ENCODE results near the gene VSNL1. TPM values are rescaled to one million over a fixed set of nuclear protein-coding genes. Genes with fewer than 3 reads are reported as not detected.
A peak's percentile ranks its signal among the peaks of the same experiment; 100 is the strongest.

The VSNL1 gene
- total and polyA plus RNA-seq, 7 donors: 0.27 to 5.1 (median 1.1) TPM; not detected in 2

DNA sequence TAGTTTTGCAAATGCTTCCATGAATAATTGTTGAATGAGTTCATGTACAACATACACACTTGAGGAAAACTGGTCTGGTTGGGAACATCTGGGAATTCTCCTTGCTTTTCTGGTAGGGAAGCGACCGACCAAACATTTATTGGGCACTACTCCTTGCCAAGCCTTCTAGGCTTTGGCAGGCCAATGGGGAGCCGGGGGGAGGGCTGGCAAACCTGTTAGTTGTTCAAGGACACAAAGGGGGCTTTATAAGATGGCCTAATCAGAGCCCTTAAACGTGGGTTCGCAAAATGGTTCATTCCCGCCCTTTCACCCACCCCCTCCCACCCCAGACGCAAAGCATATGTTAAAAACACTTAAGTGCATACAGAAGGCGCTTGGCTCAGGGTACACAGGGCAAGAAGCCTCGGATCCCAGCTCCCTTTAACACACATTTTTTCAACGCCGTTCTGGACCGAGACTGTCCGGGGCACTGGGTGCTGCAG lies 844 bp upstream of the VSNL1 start:
- intact Hi-C loops (cut with DNase I): loop anchor here (2.0 kb wide), 1 partner anchor 21 kb away; the partner anchor contains the start of gene RAD51AP2
- H3K27ac ChIP-seq: peak overlapping the region; percentile 56 to 85 (median 74)
- H3K9me3 ChIP-seq: no peaks in the 10 kb centered on the region
- H3K4me3 ChIP-seq: peak overlapping the region; percentile 33 to 60 (median 51)
- peaks cover 0 to 33% (median 25%) of the 10 kb centered on the region in 4 donors for H3K4me1 ChIP-seq
- H3K36me3 ChIP-seq: no peaks in the 10 kb centered on the region
- WGBS, 2 donors: 2 to 6% methylated on average over 13 of the region's 13 CpGs
- peaks cover 0 to 26% (median 3%) of the 10 kb centered on the region in 3 donors for H3K27me3 ChIP-seq
- no peak for TF ChIP-seq POLR2AphosphoS5 (IDR thresholded peaks at IDR 0.05)
- TF ChIP-seq EP300 (IDR thresholded peaks at IDR 0.05): no peak
- TF ChIP-seq, protein P1, sequence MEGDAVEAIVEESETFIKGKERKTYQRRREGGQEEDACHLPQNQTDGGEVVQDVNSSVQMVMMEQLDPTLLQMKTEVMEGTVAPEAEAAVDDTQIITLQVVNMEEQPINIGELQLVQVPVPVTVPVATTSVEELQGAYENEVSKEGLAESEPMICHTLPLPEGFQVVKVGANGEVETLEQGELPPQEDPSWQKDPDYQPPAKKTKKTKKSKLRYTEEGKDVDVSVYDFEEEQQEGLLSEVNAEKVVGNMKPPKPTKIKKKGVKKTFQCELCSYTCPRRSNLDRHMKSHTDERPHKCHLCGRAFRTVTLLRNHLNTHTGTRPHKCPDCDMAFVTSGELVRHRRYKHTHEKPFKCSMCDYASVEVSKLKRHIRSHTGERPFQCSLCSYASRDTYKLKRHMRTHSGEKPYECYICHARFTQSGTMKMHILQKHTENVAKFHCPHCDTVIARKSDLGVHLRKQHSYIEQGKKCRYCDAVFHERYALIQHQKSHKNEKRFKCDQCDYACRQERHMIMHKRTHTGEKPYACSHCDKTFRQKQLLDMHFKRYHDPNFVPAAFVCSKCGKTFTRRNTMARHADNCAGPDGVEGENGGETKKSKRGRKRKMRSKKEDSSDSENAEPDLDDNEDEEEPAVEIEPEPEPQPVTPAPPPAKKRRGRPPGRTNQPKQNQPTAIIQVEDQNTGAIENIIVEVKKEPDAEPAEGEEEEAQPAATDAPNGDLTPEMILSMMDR (IDR thresholded peaks at IDR 0.05): no peak
- no peak for TF ChIP-seq POLR2A (IDR thresholded peaks at IDR 0.05)
- DNase-seq: peak; percentile 66

DNA sequence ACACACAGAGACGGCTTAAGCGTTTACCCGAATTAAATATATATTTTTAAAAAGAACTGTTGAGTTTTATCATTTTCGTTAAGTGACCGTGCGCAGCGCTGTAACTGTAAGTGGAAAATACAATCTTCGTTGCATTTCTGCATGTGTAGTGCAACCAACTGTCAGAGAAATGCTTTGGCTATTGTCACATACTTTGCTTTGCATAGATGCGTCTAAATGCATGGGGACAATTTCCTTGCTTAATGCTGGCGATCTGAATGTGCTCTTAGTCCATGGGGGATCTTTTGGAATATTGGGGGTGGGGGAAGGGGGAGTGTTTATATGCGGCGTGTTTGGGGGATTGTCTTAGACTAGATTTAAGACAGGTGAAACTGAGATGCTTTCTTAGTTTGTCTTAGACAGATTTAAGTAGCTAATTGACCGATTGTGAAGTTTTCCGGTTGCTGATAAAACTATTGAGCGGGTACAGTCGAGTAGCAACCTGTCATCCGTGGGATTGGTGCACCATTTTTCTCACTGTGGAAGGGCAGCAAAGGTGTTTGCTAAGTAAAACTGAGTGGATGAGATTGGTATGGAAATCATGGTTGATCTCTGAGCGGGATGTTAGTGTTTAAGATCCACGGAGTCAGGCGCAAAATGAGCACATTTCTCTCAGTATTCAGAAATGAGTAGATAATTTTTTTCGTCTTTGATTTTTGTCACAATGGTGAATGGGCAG lies 476 bp downstream of the VSNL1 start:
- peak overlapping the region; percentile 30 to 60 (median 51) for H3K4me3 ChIP-seq
- H3K27ac ChIP-seq: peak overlapping the region; percentile 56 to 85 (median 74)
- TF ChIP-seq POLR2A (IDR thresholded peaks at IDR 0.05) (no peak), EP300 (IDR thresholded peaks at IDR 0.05) (no peak), POLR2AphosphoS5 (IDR thresholded peaks at IDR 0.05) (no peak)
- TF ChIP-seq, protein P1 (IDR thresholded peaks at IDR 0.05): no peak
- intact Hi-C loops (cut with DNase I): no loop called here
- DNase-seq: no peak
- peaks cover 0 to 33% (median 25%) of the 10 kb centered on the region in 4 donors for H3K4me1 ChIP-seq
- WGBS, 2 donors: 2 to 4% methylated on average over 21 of the region's 21 CpGs
- H3K36me3 ChIP-seq: no peaks in the 10 kb centered on the region
- H3K9me3 ChIP-seq: no peaks in the 10 kb centered on the region
- peaks cover 0 to 26% (median 3%) of the 10 kb centered on the region in 3 donors for H3K27me3 ChIP-seq

DNA sequence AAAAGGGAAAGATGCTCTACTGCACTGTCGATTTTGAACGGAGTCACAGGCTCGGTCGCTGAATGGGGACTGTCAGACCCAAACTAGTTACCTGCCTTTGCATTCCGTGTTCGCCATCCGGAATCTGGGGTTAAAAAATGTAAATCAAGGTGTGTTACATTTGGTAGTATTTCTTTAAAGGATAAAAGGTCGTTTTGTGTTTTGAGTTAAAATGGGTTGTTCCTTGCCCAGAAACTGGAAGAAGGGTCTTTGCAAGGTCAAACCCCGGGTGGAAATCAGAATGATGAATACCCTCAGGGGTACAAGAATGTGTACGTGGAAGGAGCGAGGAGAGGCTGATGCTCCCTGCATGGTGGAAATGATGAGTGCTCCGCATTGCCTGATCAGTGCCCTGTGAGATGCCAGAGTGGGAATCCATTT lies 1.0 kb downstream of the VSNL1 start:
- DNase-seq: no peak
- H3K4me3 ChIP-seq: peak overlapping the region in 2 of 4 donors; percentile 51 to 60
- no peaks in the 10 kb centered on the region for H3K36me3 ChIP-seq
- peaks cover 0 to 33% (median 25%) of the 10 kb centered on the region in 4 donors for H3K4me1 ChIP-seq
- intact Hi-C loops (cut with DNase I): no loop called here
- TF ChIP-seq, protein P1 (IDR thresholded peaks at IDR 0.05): no peak
- TF ChIP-seq EP300 (IDR thresholded peaks at IDR 0.05): no peak
- TF ChIP-seq POLR2A (IDR thresholded peaks at IDR 0.05): no peak
- TF ChIP-seq POLR2AphosphoS5 (IDR thresholded peaks at IDR 0.05): no peak
- WGBS, 2 donors: 2 to 8% methylated on average over 12 of the region's 12 CpGs
- H3K27ac ChIP-seq: no peak overlapping the region
- no peaks in the 10 kb centered on the region for H3K9me3 ChIP-seq
- H3K27me3 ChIP-seq: peaks cover 0 to 26% (median 3%) of the 10 kb centered on the region in 3 donors

DNA sequence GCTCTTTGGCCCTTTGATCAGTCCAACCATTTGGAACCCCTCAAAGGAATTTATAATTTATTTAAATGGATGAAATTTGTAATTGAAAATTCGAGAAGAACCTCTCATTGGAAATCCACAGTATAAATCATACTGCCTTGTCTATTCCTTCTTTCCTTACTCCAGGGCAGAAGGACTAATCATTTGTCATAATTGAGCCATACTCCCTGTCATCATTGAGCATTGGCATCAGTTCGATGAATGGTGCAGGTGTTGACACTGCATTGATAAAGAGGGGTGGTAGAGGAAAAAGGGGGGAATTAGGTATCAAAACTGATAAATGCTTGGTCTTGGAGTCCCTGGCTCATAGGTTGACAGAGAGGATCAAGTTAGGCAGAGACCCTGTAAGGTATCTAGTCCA lies 2.0 kb downstream of the VSNL1 start:
- 43 to 76% methylated on average over 2 of the region's 2 CpGs for WGBS, 2 donors
- DNase-seq: no peak
- H3K9me3 ChIP-seq: no peaks in the 10 kb centered on the region
- intact Hi-C loops (cut with DNase I): no loop called here
- no peak for TF ChIP-seq POLR2A (IDR thresholded peaks at IDR 0.05)
- TF ChIP-seq EP300 (IDR thresholded peaks at IDR 0.05): no peak
- TF ChIP-seq, protein P1 (IDR thresholded peaks at IDR 0.05): no peak
- TF ChIP-seq POLR2AphosphoS5 (IDR thresholded peaks at IDR 0.05): no peak
- no peak overlapping the region for H3K4me3 ChIP-seq
- no peak overlapping the region for H3K27ac ChIP-seq
- H3K27me3 ChIP-seq: peaks cover 0 to 30% (median 3%) of the 10 kb centered on the region in 3 donors
- peaks cover 0 to 33% (median 25%) of the 10 kb centered on the region in 4 donors for H3K4me1 ChIP-seq
- H3K36me3 ChIP-seq: no peaks in the 10 kb centered on the region
